K562 (cell line): ENCODE measurements around the gene UBE2L3. TPM values are rescaled to one million over a fixed set of nuclear protein-coding genes. Genes with fewer than 3 reads are reported as not detected.

Source experiments
- ATF1 ChIP-seq, 2 experiments: fragments of 450-650 bp in 1 of 2; IDR thresholded peaks; 2 replicates each; pipeline ENCODE4 v1.6.1; 2016; ENCODE audit warnings: missing compliant biosample characterization in 1 of 2, missing genetic modification characterization in 1 of 2
- BRD9 ChIP-seq: fragments of 450-650 bp; IDR thresholded peaks from 2 replicates; pipeline ENCODE4 v1.6.1; 2018; ENCODE audit warnings: low read depth; ENCODE audit not compliant: partially characterized antibody
- ELF4 ChIP-seq: fragments of 450-650 bp; formaldehyde crosslinking; IDR thresholded peaks from 2 replicates; pipeline ENCODE4 v1.4.0; 2022; ENCODE audit warnings: missing genetic modification characterization
- FOXJ3 ChIP-seq: sonication (generic); formaldehyde crosslinking; IDR thresholded peaks from 2 replicates; pipeline ENCODE4 v1.4.0; 2020; ENCODE audit warnings: mild to moderate bottlenecking, missing genetic modification reagents
- FOXK1 ChIP-seq: sonication (generic); formaldehyde crosslinking; IDR thresholded peaks from 2 replicates; pipeline ENCODE4 v1.8.0; 2022; ENCODE audit warnings: missing genetic modification reagents, mild to moderate bottlenecking, borderline replicate concordance
- GABPB2 ChIP-seq: fragments of 250-450 bp; sonication (Bioruptor Pico); conservative IDR thresholded peaks from 2 replicates; pipeline ENCODE4 v1.5.1; 2021; ENCODE audit warnings: mild to moderate bottlenecking
- HEY1 ChIP-seq: fragments of 250-450 bp; sonication (Bioruptor Pico); IDR thresholded peaks from 2 replicates; pipeline ENCODE4 v1.5.0; 2020; ENCODE audit warnings: mild to moderate bottlenecking, moderate library complexity, borderline replicate concordance
- IFI16 ChIP-seq: fragments of 250-450 bp; sonication (Bioruptor Pico); IDR thresholded peaks from 2 replicates; pipeline ENCODE4 v2.1.2; 2022; ENCODE audit warnings: mild to moderate bottlenecking, inconsistent platforms
- ILK ChIP-seq: fragments of 450-650 bp; IDR thresholded peaks from 2 replicates; pipeline ENCODE4 v1.6.1; 2016; ENCODE audit warnings: missing genetic modification characterization, low read depth, mild to moderate bottlenecking, missing compliant biosample characterization, moderate library complexity, borderline replicate concordance
- PCBP1 ChIP-seq: fragments of 200-400 bp; formaldehyde crosslinking; IDR thresholded peaks from 2 replicates; pipeline ENCODE4 v1.6.1; 2018; ENCODE audit warnings: mild to moderate bottlenecking, low read depth, low read length; ENCODE audit not compliant: poor library complexity, severe bottlenecking
- PYGO2 ChIP-seq: fragments of 450-650 bp; IDR thresholded peaks from 2 replicates; pipeline ENCODE4 v1.6.1; 2016; ENCODE audit warnings: mild to moderate bottlenecking, missing genetic modification characterization, moderate library complexity, missing compliant biosample characterization
- RAD21 ChIP-seq, 2 experiments: fragments of 250-450 bp in 1 of 2; fragments of 450-650 bp in 1 of 2; sonication (Bioruptor Pico) in 1 of 2; formaldehyde crosslinking in 1 of 2; IDR thresholded peaks in 1 of 2; conservative IDR thresholded peaks in 1 of 2; 2 replicates each; pipeline versions ENCODE4 v1.4.0 to v1.8.0; 2020 to 2022; ENCODE audit warnings: mild to moderate bottlenecking in 2 of 2, moderate library complexity in 1 of 2
- RBM25 ChIP-seq: fragments of 200-400 bp; formaldehyde crosslinking; IDR thresholded peaks from 2 replicates; pipeline ENCODE4 v1.6.1; 2018; ENCODE audit warnings: low read length, low read depth, moderate library complexity; ENCODE audit not compliant: severe bottlenecking
- RNF2 ChIP-seq: sonication (generic); IDR thresholded peaks from 2 replicates; pipeline ENCODE4 v1.6.1; 2016
- SRF ChIP-seq, 2 experiments: fragments of 250-450, 450-650 bp in 1 of 2; sonication (Bioruptor Pico) in 1 of 2; sonication (generic) in 1 of 2; formaldehyde crosslinking; IDR thresholded peaks; 2 replicates each; pipeline versions ENCODE4 v1.5.0 to v1.5.1; 2020 to 2022; ENCODE audit warnings: mild to moderate bottlenecking in 1 of 2, missing genetic modification reagents in 1 of 2
- SUPT5H ChIP-seq: fragments of 450-650 bp; IDR thresholded peaks from 2 replicates; pipeline ENCODE4 v1.6.1; 2016
- WHSC1 ChIP-seq: IDR thresholded peaks from one replicate; pipeline ENCODE4 v1.6.1; 2012; ENCODE audit warnings: low read length, control low read depth, inconsistent platforms
- ZBTB43 ChIP-seq: sonication (generic); formaldehyde crosslinking; IDR thresholded peaks from 2 replicates; pipeline ENCODE4 v1.8.0; 2023; ENCODE audit warnings: mild to moderate bottlenecking, missing genetic modification reagents
- ZC3H11A ChIP-seq: IDR thresholded peaks from 2 replicates; pipeline ENCODE4 v1.6.1; 2012; ENCODE audit warnings: low read depth, low read length, improper control_type of control experiment
- ZNF212 ChIP-seq: fragments of 450-650 bp; formaldehyde crosslinking; IDR thresholded peaks from 2 replicates; pipeline ENCODE4 v1.4.0; 2020; ENCODE audit warnings: mild to moderate bottlenecking
- ZNF232 ChIP-seq: sonication (generic); formaldehyde crosslinking; IDR thresholded peaks from 2 replicates; pipeline ENCODE4 v1.8.0; 2022; ENCODE audit warnings: mild to moderate bottlenecking, missing genetic modification reagents
- ZNF3 ChIP-seq: fragments of 250-450 bp; sonication (Bioruptor Pico); IDR thresholded peaks from 2 replicates; pipeline ENCODE4 v1.5.0; 2021; ENCODE audit warnings: mild to moderate bottlenecking, moderate library complexity
- polyA plus RNA-seq, 8 experiments: library from polyadenylated mRNA; depleted of rRNA in 4 of 8; stranded (reverse) in 5 of 8; unstranded in 3 of 8; fragments of >200 nt; fragmentation: Nextera tagmentation in 2 of 8; fragmentation: Illumina TruSeq in 1 of 8; extraction: Ambion mirVana in 2 of 8; extraction: Trizol in 1 of 8; gene quantifications; 2 replicates each; pipeline versions ENCODE4 v1.2.1 to v1.2.3, GENCODE V29; 2011 to 2014; ENCODE audit warnings: inconsistent platforms in 1 of 8, missing spikeins in 1 of 8
- total RNA-seq, 7 experiments: library from RNA; depleted of rRNA in 6 of 7; stranded (reverse); fragments of >200 nt in 6 of 7; fragmentation: Illumina TruSeq in 2 of 7; extraction: Trizol in 2 of 7; gene quantifications; 2 replicates each; pipeline versions ENCODE4 v1.2.1 to v1.2.3, GENCODE V29; 2011 to 2021; ENCODE audit warnings: low replicate concordance in 1 of 7
- TF ChIP-seq, protein P1 (sequence below): sonication (generic); formaldehyde crosslinking; IDR thresholded peaks from 2 replicates; pipeline ENCODE4 v1.8.0; 2022; ENCODE audit warnings: mild to moderate bottlenecking, missing genetic modification reagents, borderline replicate concordance
- TF ChIP-seq, protein P2 (sequence below): sonication (generic); formaldehyde crosslinking; IDR thresholded peaks from 2 replicates; pipeline ENCODE4 v1.9.0; 2022; ENCODE audit warnings: mild to moderate bottlenecking, missing genetic modification reagents

UBE2L3 gene
- total and polyA plus RNA-seq, 9 of the 15 experiments (the other 6 are each of a cell fraction or from before 2014, with no cell fraction given): 215 to 625 (median 285) TPM

- no peak for TF ChIP-seq RAD21 (CRISPR knock-in tag; conservative IDR thresholded peaks at IDR 0.05 in 1 of 2, IDR thresholded peaks at IDR 0.05 in 1 of 2)
- TF ChIP-seq RNF2: no peak
- no peak for TF ChIP-seq SUPT5H
- peak; percentile 35; the same call in 1 of the 2 replicates for TF ChIP-seq ZC3H11A
- no peak for TF ChIP-seq BRD9
- 0 out of 4 replicates have a peak, but pooled peaks of 1 of the 2 experiments have one; percentile 4 for TF ChIP-seq SRF (CRISPR knock-in tag; IDR thresholded peaks at IDR 0.05)
- TF ChIP-seq PCBP1: no peak
- 0 out of 2 replicates have a peak, but pooled peaks have one; percentile 49 for TF ChIP-seq ZBTB43
- peak; percentile 95 for TF ChIP-seq RBM25
- no peak for TF ChIP-seq ATF1 (CRISPR knock-in tag; IDR thresholded peaks at IDR 0.05)
- TF ChIP-seq ATF1 (tag; IDR thresholded peaks at IDR 0.05): no peak
- peak; percentile 85 for TF ChIP-seq WHSC1
- no peak for TF ChIP-seq ZNF3 (CRISPR knock-in tag)
- TF ChIP-seq HEY1 (CRISPR knock-in tag): no peak
- TF ChIP-seq GABPB2 (CRISPR knock-in tag): peak; percentile 53; the same call in 1 of the 2 replicates
- TF ChIP-seq ZNF212 (CRISPR knock-in tag): 0 out of 2 replicates have a peak, but pooled peaks have one; percentile 24
- TF ChIP-seq ILK (tag): no peak
- TF ChIP-seq ELF4: no peak
- TF ChIP-seq, protein P1, sequence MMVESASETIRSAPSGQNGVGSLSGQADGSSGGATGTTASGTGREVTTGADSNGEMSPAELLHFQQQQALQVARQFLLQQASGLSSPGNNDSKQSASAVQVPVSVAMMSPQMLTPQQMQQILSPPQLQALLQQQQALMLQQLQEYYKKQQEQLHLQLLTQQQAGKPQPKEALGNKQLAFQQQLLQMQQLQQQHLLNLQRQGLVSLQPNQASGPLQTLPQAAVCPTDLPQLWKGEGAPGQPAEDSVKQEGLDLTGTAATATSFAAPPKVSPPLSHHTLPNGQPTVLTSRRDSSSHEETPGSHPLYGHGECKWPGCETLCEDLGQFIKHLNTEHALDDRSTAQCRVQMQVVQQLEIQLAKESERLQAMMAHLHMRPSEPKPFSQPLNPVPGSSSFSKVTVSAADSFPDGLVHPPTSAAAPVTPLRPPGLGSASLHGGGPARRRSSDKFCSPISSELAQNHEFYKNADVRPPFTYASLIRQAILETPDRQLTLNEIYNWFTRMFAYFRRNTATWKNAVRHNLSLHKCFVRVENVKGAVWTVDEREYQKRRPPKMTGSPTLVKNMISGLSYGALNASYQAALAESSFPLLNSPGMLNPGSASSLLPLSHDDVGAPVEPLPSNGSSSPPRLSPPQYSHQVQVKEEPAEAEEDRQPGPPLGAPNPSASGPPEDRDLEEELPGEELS (CRISPR knock-in tag): 0 out of 2 replicates have a peak, but pooled peaks have one; percentile 71
- TF ChIP-seq IFI16 (CRISPR knock-in tag): 0 out of 2 replicates have a peak, but pooled peaks have one; percentile 67
- TF ChIP-seq FOXK1 (CRISPR knock-in tag): no peak; the same call in 1 of the 2 replicates
- TF ChIP-seq, protein P2, sequence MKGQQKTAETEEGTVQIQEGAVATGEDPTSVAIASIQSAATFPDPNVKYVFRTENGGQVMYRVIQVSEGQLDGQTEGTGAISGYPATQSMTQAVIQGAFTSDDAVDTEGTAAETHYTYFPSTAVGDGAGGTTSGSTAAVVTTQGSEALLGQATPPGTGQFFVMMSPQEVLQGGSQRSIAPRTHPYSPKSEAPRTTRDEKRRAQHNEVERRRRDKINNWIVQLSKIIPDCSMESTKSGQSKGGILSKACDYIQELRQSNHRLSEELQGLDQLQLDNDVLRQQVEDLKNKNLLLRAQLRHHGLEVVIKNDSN (CRISPR knock-in tag): no peak
- no peak for TF ChIP-seq FOXJ3 (CRISPR knock-in tag)
- TF ChIP-seq ZNF232 (CRISPR knock-in tag): no peak; the same call in 1 of the 2 replicates
- no peak for TF ChIP-seq PYGO2 (tag)
Observed at GRCh38 chr22:21573750-21574494, 6.4 kb downstream of the UBE2L3 start (continued).
